HepG2 (cell line): ENCODE results near the gene PCDHGA2. TPM values are rescaled to one million over a fixed set of nuclear protein-coding genes. Genes with fewer than 3 reads are reported as not detected.

ENCODE experiments used
- ATAC-seq: fragments of 200-7000 bp; cut with Tn5 transposase; 3 replicates; pipeline ENCODE4 v1.9.1; 2020; ENCODE audit warnings: mild to moderate bottlenecking, moderate library complexity
- BruUV-seq: library from RNA; stranded (reverse); fragments of 400-500 nt; replicated peaks from 2 replicates; lab custom pipeline; 2021; lab: Mats Ljungman, UMichigan
- CTCF ChIA-PET: fragments of 300-600 bp; formaldehyde crosslinking; extraction: SDS; loops from one replicate; lab custom pipeline; 2021; ENCODE audit warnings: low total read pairs, inconsistent platforms, low intra/inter-chr PET ratio; lab: Yijun Ruan, JAX
- POLR2A ChIA-PET: fragments of 350-600 bp; sonication (Branson Sonifier 250); formaldehyde crosslinking; loops from one replicate; lab custom pipeline; 2020; ENCODE audit warnings: antibody characterized with exemption, inconsistent platforms; lab: Yijun Ruan, JAX
- DNase-seq: peaks from one replicate; pipeline ENCODE4 v3.0.0-alpha.2; 2015; ENCODE audit warnings: low spot score
- FAIRE-seq: peaks from 3 replicates; lab custom pipeline; 2011; peaks lifted over from hg19 to GRCh38; lab: Jason Lieb, UNC
- H2AFZ ChIP-seq: one replicate; pipeline ENCODE4 v1.6.1; 2011; ENCODE audit warnings: low read length, inconsistent platforms
- H3K27ac ChIP-seq: fragments of 300-600 bp; 3 replicates; pipeline ENCODE4 v1.8.0; 2011; ENCODE audit warnings: mixed run types, mild to moderate bottlenecking, mixed read lengths, low read length, inconsistent platforms; ENCODE audit not compliant: insufficient read depth; ENCODE audit errors: extremely low read length
- H3K27me3 ChIP-seq, 2 experiments: fragments of 200-600 bp in 1 of 2; 2 replicates in 1 of 2; 3 replicates in 1 of 2; pipeline versions ENCODE4 v1.6.0 to v1.8.0; 2011; ENCODE audit warnings: low read length in 2 of 2, mild to moderate bottlenecking in 2 of 2, moderate library complexity in 2 of 2, inconsistent platforms in 1 of 2; ENCODE audit not compliant: insufficient read depth in 2 of 2, control insufficient read depth in 1 of 2
- H3K36me3 ChIP-seq, 2 experiments: fragments of 200-600 bp in 1 of 2; replicated peaks in 1 of 2; 2 replicates in 1 of 2; 3 replicates in 1 of 2; pipeline versions ENCODE4 v1.5.1 to v1.8.0; 2011; ENCODE audit warnings: low read length in 2 of 2, inconsistent platforms in 1 of 2; ENCODE audit not compliant: insufficient read depth in 2 of 2, control insufficient read depth in 1 of 2
- H3K4me1 ChIP-seq: 2 replicates; pipeline ENCODE4 v1.5.1; 2012; ENCODE audit warnings: low read length, inconsistent platforms; ENCODE audit not compliant: insufficient read depth
- H3K4me2 ChIP-seq: 2 replicates; pipeline ENCODE4 v1.6.0; 2011; ENCODE audit warnings: low read depth, low read length, inconsistent platforms
- H3K4me3 ChIP-seq, 3 experiments: fragments of 200-600 bp in 1 of 3; sonication (generic), shearing (Covaris generic) in 1 of 3; replicated peaks in 1 of 3; 2 replicates each; pipeline ENCODE4 v1.5.1; 2011 to 2016; ENCODE audit warnings: low read length in 3 of 3, inconsistent platforms in 2 of 3, low read depth in 2 of 3, mild to moderate bottlenecking in 2 of 3, control low read depth in 1 of 3, mixed read lengths in 1 of 3; ENCODE audit not compliant: insufficient read depth in 1 of 3
- H3K79me2 ChIP-seq: one replicate; pipeline ENCODE4 v1.6.1; 2011; ENCODE audit warnings: low read length, inconsistent platforms; ENCODE audit not compliant: insufficient read depth
- H3K9ac ChIP-seq: 2 replicates; pipeline ENCODE4 v1.6.0; 2011; ENCODE audit warnings: mild to moderate bottlenecking, low read depth, low read length, inconsistent platforms; ENCODE audit not compliant: insufficient read depth
- H3K9me3 ChIP-seq: 2 replicates; pipeline ENCODE4 v1.5.1; 2012; ENCODE audit warnings: mild to moderate bottlenecking, low read length
- H4K20me1 ChIP-seq: 2 replicates; pipeline ENCODE4 v1.6.0; 2011; ENCODE audit warnings: inconsistent platforms, mild to moderate bottlenecking, low read length, moderate library complexity; ENCODE audit not compliant: insufficient read depth
- BCL6 ChIP-seq: IDR thresholded peaks from 2 replicates; pipeline ENCODE4 v1.6.1; 2016; ENCODE audit warnings: missing genetic modification reagents, missing compliant biosample characterization
- CBX1 ChIP-seq: IDR thresholded peaks from one replicate; pipeline ENCODE4 v1.6.1; 2016; ENCODE audit warnings: antibody characterized with exemption, low read depth
- HHEX ChIP-seq: IDR thresholded peaks from 2 replicates; pipeline ENCODE4 v1.6.1; 2016; ENCODE audit warnings: control low read depth
- KDM4B ChIP-seq: sonication (generic); formaldehyde crosslinking; IDR thresholded peaks from 2 replicates; pipeline ENCODE4 v1.4.0; 2020; ENCODE audit warnings: missing genetic modification reagents
- ZNF318 ChIP-seq: sonication (generic); formaldehyde crosslinking; IDR thresholded peaks from 2 replicates; pipeline ENCODE4 v1.4.0; 2020; ENCODE audit warnings: mild to moderate bottlenecking, missing genetic modification reagents
- ZNF639 ChIP-seq: conservative IDR thresholded peaks from 2 replicates; pipeline ENCODE4 v1.6.1; 2018; ENCODE audit warnings: missing genetic modification reagents
- ZNF709 ChIP-seq: sonication (generic); formaldehyde crosslinking; IDR thresholded peaks from 2 replicates; pipeline ENCODE4 v1.5.0; 2020; ENCODE audit warnings: mild to moderate bottlenecking, missing genetic modification reagents
- ZUFSP ChIP-seq: sonication (generic); formaldehyde crosslinking; IDR thresholded peaks from 2 replicates; pipeline ENCODE4 v1.9.0; 2021; ENCODE audit warnings: missing genetic modification reagents, mild to moderate bottlenecking, borderline replicate concordance
- WGBS: methylation state at CpG from one replicate; pipeline ENCODE4 v1.1.6; 2017; ENCODE audit warnings: low lambda C conversion rate; 5-methylcytosine and 5-hydroxymethylcytosine counted together
- in situ Hi-C: cut with HindIII; loops from 2 replicates; pipeline ENCODE4 v1.10.0; 2017; ENCODE audit warnings: low pct_unique_long_range_greater_than_20kb; ENCODE audit not compliant: extremely low pct_ligation_motif_present
- intact Hi-C: fragments of 100-400 bp; cut with micrococcal nuclease; formaldehyde crosslinking; loops from one replicate; pipeline ENCODE4 v1.10.0; 2022; ENCODE audit not compliant: unreplicated experiment
- polyA plus RNA-seq, 8 experiments: library from polyadenylated mRNA; depleted of rRNA in 3 of 8; stranded (reverse) in 7 of 8; unstranded in 1 of 8; fragments of >200 nt; fragmentation: Illumina TruSeq in 4 of 8; extraction: Trizol in 4 of 8; gene quantifications; 2 replicates each; pipeline versions ENCODE4 v1.2.1 to v1.2.3, GENCODE V29; 2011 to 2016; ENCODE audit warnings: low read depth in 4 of 8, missing spikeins in 1 of 8, mixed read lengths in 1 of 8; ENCODE audit not compliant: insufficient read depth in 1 of 8
- total RNA-seq, 5 experiments: library from RNA; depleted of rRNA; stranded (reverse); fragments of >200 nt; fragmentation: Illumina TruSeq; extraction: Trizol; gene quantifications; 2 replicates each; pipeline ENCODE4 v1.2.3, GENCODE V29; 2016; ENCODE audit warnings: low read depth in 1 of 5

PCDHGA2 gene
- total and polyA plus RNA-seq, 2 of the 13 experiments (the other 11 are each of a cell fraction or from before 2014, with no cell fraction given), result 0.04 to 0.11 TPM

- DNase-seq (no peak), FAIRE-seq (no peak), ATAC-seq (no peak)
- no peak within 1 kb of the TSS for H3K27ac ChIP-seq
- POLR2A ChIA-PET, result no interaction called here
- intact Hi-C loops (no loop called here), in situ Hi-C loops (no loop called here)
- no peak within 1 kb of the TSS for H3K4me2 ChIP-seq
- H4K20me1 ChIP-seq, result no peaks in the 10 kb centered on the region
- CTCF ChIA-PET, result no interaction called here
- no peaks in the 10 kb centered on the region for H3K36me3 ChIP-seq
- H3K79me2 ChIP-seq, result no peaks in the 10 kb centered on the region
- no peak within 1 kb of the TSS for H2AFZ ChIP-seq
- H3K27me3 ChIP-seq, result no peaks in the 10 kb centered on the region
- H3K9me3 ChIP-seq, result no peaks in the 10 kb centered on the region; the same call in 1 of the 2 replicates
- H3K9ac ChIP-seq, result no peak within 1 kb of the TSS
- 75% methylated on average over 37 of the region's 37 CpGs for WGBS
- no peaks in the 10 kb centered on the region for H3K4me1 ChIP-seq
- no peak for TF ChIP-seq KDM4B (CRISPR knock-in tag)
- no peak for TF ChIP-seq ZNF318
- TF ChIP-seq ZUFSP (CRISPR knock-in tag), result no peak
- TF ChIP-seq ZNF639 (CRISPR knock-in tag), result no peak
- TF ChIP-seq HHEX (CRISPR knock-in tag), result no peak
- TF ChIP-seq ZNF709 (CRISPR knock-in tag), result no peak
- TF ChIP-seq BCL6 (CRISPR knock-in tag), result no peak
- no peak for TF ChIP-seq CBX1
- TF ChIP-seq, all 625 proteins: peak for 0
- no peak within 1 kb of the TSS for H3K4me3 ChIP-seq
- no TSS peak for BruUV-seq
Measured at GRCh38 chr5:141382469-141383294, 44.1 kb downstream of the PCDHGA2 start, which contains the start of gene PCDHGA7. PCDHGA7 (plus strand) TSS chr5:141382742; CDS start chr5:141382900, 158 bp downstream.
